Transverse colon (tissue), 3 donors: ENCODE measurements around the gene RIOK2.

Experiments used
- POLR2A ChIP-seq: fragments of 450-650 bp; IDR thresholded peaks from one replicate; pipeline ENCODE4 v1.6.1; 2016; ENCODE audit warnings: antibody characterized with exemption, mild to moderate bottlenecking, moderate library complexity
- TF ChIP-seq, protein P1 (sequence below), 5 experiments: fragments of 200-600 bp in 3 of 5; fragments of 450-650 bp in 2 of 5; sonication (generic) in 3 of 5; IDR thresholded peaks; 1 replicate in 2 of 5; 2 replicates in 3 of 5; pipeline ENCODE4 v1.5.1; 2016 to 2017; ENCODE audit warnings: antibody characterized with exemption in 5 of 5, inconsistent platforms in 3 of 5, mild to moderate bottlenecking in 2 of 5, moderate library complexity in 1 of 5

DNA sequence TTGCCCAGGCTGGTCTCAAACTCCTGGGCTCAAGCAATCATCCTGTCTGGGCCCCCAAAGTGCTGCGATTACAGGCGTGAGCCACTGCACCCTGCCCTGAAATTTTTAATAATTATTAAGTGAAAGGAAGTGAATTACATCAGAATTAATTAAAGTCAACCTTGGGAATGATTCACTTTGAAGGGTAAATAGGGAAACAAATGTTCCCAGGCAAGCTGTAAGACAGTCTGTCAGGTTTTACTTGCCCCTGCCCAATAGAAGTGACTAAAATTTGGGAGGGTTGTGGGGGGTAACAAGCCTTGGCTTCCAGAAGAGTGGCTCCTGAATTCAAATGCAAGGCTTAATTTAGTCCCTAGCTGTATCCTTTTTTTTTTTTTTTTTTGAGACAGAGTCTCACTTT lies 39.3 kb downstream of the RIOK2 start:
- TF ChIP-seq POLR2A: no peak
- TF ChIP-seq, protein P1, sequence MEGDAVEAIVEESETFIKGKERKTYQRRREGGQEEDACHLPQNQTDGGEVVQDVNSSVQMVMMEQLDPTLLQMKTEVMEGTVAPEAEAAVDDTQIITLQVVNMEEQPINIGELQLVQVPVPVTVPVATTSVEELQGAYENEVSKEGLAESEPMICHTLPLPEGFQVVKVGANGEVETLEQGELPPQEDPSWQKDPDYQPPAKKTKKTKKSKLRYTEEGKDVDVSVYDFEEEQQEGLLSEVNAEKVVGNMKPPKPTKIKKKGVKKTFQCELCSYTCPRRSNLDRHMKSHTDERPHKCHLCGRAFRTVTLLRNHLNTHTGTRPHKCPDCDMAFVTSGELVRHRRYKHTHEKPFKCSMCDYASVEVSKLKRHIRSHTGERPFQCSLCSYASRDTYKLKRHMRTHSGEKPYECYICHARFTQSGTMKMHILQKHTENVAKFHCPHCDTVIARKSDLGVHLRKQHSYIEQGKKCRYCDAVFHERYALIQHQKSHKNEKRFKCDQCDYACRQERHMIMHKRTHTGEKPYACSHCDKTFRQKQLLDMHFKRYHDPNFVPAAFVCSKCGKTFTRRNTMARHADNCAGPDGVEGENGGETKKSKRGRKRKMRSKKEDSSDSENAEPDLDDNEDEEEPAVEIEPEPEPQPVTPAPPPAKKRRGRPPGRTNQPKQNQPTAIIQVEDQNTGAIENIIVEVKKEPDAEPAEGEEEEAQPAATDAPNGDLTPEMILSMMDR (IDR thresholded peaks at IDR 0.05): no peak
